GM12878 (cell line): ENCODE data around the gene CLK1. TPM values are rescaled to one million over a fixed set of nuclear protein-coding genes. Genes with fewer than 3 reads are reported as not detected.
A peak's percentile ranks its signal among the peaks of the same experiment; 100 is the strongest.

Source experiments
- ASH2L ChIP-seq: fragments of 300-600, 200-600 bp; sonication (generic); IDR thresholded peaks from 2 replicates; pipeline ENCODE4 v1.6.1; 2017; ENCODE audit warnings: low read depth, mild to moderate bottlenecking, borderline replicate concordance
- CHD4 ChIP-seq: fragments of 200-600 bp; sonication (generic); IDR thresholded peaks from 2 replicates; pipeline ENCODE4 v1.6.1; 2016; ENCODE audit warnings: mild to moderate bottlenecking
- GATAD2B ChIP-seq: fragments of 450-650 bp; conservative IDR thresholded peaks from 2 replicates; pipeline ENCODE4 v1.6.1; 2017; ENCODE audit warnings: low read depth, mild to moderate bottlenecking, moderate library complexity
- LARP7 ChIP-seq: fragments of 450-650 bp; IDR thresholded peaks from 2 replicates; pipeline ENCODE4 v1.6.1; 2017; ENCODE audit warnings: mild to moderate bottlenecking
- NFIC ChIP-seq: IDR thresholded peaks from 2 replicates; pipeline ENCODE4 v1.6.1; 2012; ENCODE audit warnings: low read depth, mild to moderate bottlenecking, inconsistent platforms, low read length, moderate library complexity
- NFXL1 ChIP-seq: fragments of 450-650 bp; IDR thresholded peaks from 2 replicates; pipeline ENCODE4 v1.6.1; 2017; ENCODE audit warnings: antibody characterized with exemption, mild to moderate bottlenecking, borderline replicate concordance
- POLR2AphosphoS2 ChIP-seq: IDR thresholded peaks from 2 replicates; pipeline ENCODE4 v1.6.1; 2011; ENCODE audit warnings: low read depth, mild to moderate bottlenecking, low read length, improper control_type of control experiment, moderate library complexity
- RCOR1 ChIP-seq: conservative IDR thresholded peaks from 2 replicates; pipeline ENCODE4 v1.6.1; 2012; ENCODE audit warnings: low read depth, low read length, improper control_type of control experiment
- RFX5 ChIP-seq: IDR thresholded peaks from 2 replicates; pipeline ENCODE4 v1.6.1; 2011; ENCODE audit warnings: low read depth, low read length, improper control_type of control experiment
- SIN3A ChIP-seq: IDR thresholded peaks from 2 replicates; pipeline ENCODE4 v1.6.1; 2012; ENCODE audit warnings: low read depth, low read length, improper control_type of control experiment
- SIX5 ChIP-seq: IDR thresholded peaks from 2 replicates; pipeline ENCODE4 v1.6.1; 2011; ENCODE audit warnings: mild to moderate bottlenecking, low read depth, low read length, moderate library complexity; ENCODE audit not compliant: severe bottlenecking
- SPI1 ChIP-seq: IDR thresholded peaks from 2 replicates; pipeline ENCODE4 v1.6.1; 2011; ENCODE audit warnings: low read depth, mild to moderate bottlenecking, low read length, moderate library complexity, borderline replicate concordance; ENCODE audit not compliant: insufficient read depth
- SRF ChIP-seq, 2 experiments: IDR thresholded peaks; 2 replicates each; pipeline ENCODE4 v1.6.1; 2011; ENCODE audit warnings: low read depth in 2 of 2, low read length in 2 of 2, mild to moderate bottlenecking in 1 of 2, moderate library complexity in 1 of 2
- STAT3 ChIP-seq: IDR thresholded peaks from 2 replicates; pipeline ENCODE4 v1.6.1; 2011; ENCODE audit warnings: low read depth, low read length, improper control_type of control experiment
- TCF12 ChIP-seq: IDR thresholded peaks from 2 replicates; pipeline ENCODE4 v1.6.1; 2011; ENCODE audit warnings: low read depth, mild to moderate bottlenecking, low read length
- TCF7 ChIP-seq: IDR thresholded peaks from 2 replicates; pipeline ENCODE4 v1.6.1; 2014; ENCODE audit warnings: antibody characterized with exemption, borderline replicate concordance
- ZNF24 ChIP-seq: fragments of 450-650 bp; IDR thresholded peaks from 2 replicates; pipeline ENCODE4 v1.6.1; 2017; ENCODE audit warnings: antibody characterized with exemption, mild to moderate bottlenecking
- ZSCAN29 ChIP-seq: fragments of 450-650 bp; IDR thresholded peaks from 2 replicates; pipeline ENCODE4 v1.6.1; 2017; ENCODE audit warnings: mild to moderate bottlenecking, moderate library complexity
- polyA plus RNA-seq, 11 experiments: library from polyadenylated mRNA; depleted of rRNA in 4 of 11; unstranded in 6 of 11; stranded (reverse) in 5 of 11; fragments of >200 nt; fragmentation: Nextera tagmentation in 4 of 11; fragmentation: Illumina TruSeq in 1 of 11; extraction: Ambion mirVana in 4 of 11; extraction: Trizol in 1 of 11; gene quantifications; 1 replicate in 1 of 11; 2 replicates in 10 of 11; pipeline versions ENCODE4 v1.2.1 to v1.2.3, GENCODE V29; 2011 to 2016; ENCODE audit warnings: inconsistent platforms in 2 of 11, missing spikeins in 2 of 11, low read depth in 1 of 11
- total RNA-seq, 4 experiments: library from RNA; depleted of rRNA in 3 of 4; stranded (reverse); fragments of >200 nt in 3 of 4; fragmentation: Illumina TruSeq in 1 of 4; extraction: Trizol in 1 of 4; gene quantifications; 2 replicates each; pipeline versions ENCODE4 v1.2.1 to v1.2.3, GENCODE V29; 2013 to 2021
- TF ChIP-seq, protein P1 (sequence below), 3 experiments: IDR thresholded peaks in 2 of 3; conservative IDR thresholded peaks in 1 of 3; 2 replicates each; pipeline ENCODE4 v1.5.1; 2011; ENCODE audit warnings: low read depth in 3 of 3, low read length in 3 of 3, mild to moderate bottlenecking in 3 of 3, control low read depth in 2 of 3, moderate library complexity in 2 of 3, inconsistent platforms in 1 of 3, mixed read lengths in 1 of 3; ENCODE audit not compliant: control insufficient read depth in 2 of 3, insufficient read depth in 1 of 3; ENCODE audit errors: extremely low read depth in 1 of 3
- TF ChIP-seq, protein P2 (sequence below): fragments of 450-650 bp; IDR thresholded peaks from 2 replicates; pipeline ENCODE4 v1.6.1; 2016; ENCODE audit warnings: mild to moderate bottlenecking, moderate library complexity, borderline replicate concordance
- TF ChIP-seq, protein P3 (sequence below): IDR thresholded peaks from 2 replicates; pipeline ENCODE4 v1.6.1; 2011; ENCODE audit warnings: low read depth, mild to moderate bottlenecking, low read length, moderate library complexity, borderline replicate concordance; ENCODE audit errors: extremely low read depth
- TF ChIP-seq, protein P4 (sequence below): IDR thresholded peaks from 2 replicates; pipeline ENCODE4 v1.6.1; 2011; ENCODE audit warnings: low read depth, low read length, improper control_type of control experiment, borderline replicate concordance

CLK1 gene
- total and polyA plus RNA-seq, 10 of the 15 experiments (the other 5 are each of a cell fraction or from before 2014, with no cell fraction given): 61.2 to 221 (median 80.1) TPM

DNA sequence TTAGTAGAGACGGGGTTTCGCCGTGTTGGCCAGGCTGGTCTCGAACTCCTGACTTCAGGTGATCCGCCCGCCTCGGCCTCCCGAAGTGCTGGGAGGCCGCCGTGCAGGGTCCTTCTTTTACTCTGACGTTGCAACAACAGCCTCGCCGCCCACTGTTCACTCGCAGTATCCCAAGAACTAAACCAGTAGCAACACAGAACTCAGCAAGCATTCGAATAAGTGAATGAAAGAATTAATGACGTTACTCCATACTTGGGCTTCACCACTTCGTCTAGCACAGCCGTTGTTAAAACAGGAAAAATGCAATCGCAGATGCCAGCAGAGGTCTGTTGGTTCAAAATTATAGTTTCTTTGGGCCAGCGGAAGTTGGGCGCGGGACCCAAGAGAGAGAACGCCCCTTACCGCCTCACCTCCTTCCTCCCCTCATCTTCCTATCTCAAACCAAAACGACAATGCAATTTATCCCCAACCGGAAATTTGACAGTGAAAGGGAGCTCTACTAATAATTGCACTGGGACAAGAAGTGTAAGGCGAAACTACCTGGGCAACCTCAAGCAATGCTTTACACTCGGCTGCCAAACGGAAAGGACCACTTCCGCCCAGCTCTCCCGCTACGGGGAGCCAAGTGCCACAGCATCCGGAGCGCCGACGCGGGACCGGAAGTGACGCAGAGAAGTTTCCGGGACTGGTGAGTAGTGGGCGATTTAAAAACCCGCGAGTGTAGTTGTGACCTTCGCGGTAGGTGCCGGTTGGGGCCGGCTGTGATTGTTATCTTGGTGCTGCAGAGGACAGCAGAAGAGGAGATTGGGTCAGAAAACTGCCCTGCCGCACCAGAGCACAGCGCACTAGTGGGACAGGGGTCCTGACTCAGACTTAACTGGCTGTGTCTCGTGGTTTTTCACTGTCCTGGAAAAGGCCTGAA lies 24.5 kb upstream of the CLK1 start, which contains the start of the genes NIF3L1 and PPIL3 (continued):
- TF ChIP-seq, protein P1, sequence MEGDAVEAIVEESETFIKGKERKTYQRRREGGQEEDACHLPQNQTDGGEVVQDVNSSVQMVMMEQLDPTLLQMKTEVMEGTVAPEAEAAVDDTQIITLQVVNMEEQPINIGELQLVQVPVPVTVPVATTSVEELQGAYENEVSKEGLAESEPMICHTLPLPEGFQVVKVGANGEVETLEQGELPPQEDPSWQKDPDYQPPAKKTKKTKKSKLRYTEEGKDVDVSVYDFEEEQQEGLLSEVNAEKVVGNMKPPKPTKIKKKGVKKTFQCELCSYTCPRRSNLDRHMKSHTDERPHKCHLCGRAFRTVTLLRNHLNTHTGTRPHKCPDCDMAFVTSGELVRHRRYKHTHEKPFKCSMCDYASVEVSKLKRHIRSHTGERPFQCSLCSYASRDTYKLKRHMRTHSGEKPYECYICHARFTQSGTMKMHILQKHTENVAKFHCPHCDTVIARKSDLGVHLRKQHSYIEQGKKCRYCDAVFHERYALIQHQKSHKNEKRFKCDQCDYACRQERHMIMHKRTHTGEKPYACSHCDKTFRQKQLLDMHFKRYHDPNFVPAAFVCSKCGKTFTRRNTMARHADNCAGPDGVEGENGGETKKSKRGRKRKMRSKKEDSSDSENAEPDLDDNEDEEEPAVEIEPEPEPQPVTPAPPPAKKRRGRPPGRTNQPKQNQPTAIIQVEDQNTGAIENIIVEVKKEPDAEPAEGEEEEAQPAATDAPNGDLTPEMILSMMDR (IDR thresholded peaks at IDR 0.05 in 2 of 3, conservative IDR thresholded peaks at IDR 0.05 in 1 of 3; ENCODE audit: control insufficient read depth in 2 of 3, extremely low read depth in 1 of 3, insufficient read depth in 1 of 3, low read depth in 3 of 3, low read length in 3 of 3): no peak
- TF ChIP-seq POLR2AphosphoS2: peak; percentile 62; the same call in 1 of the 2 replicates
- 0 out of 2 replicates have a peak, but pooled peaks have one; percentile 24 for TF ChIP-seq GATAD2B
- TF ChIP-seq ZNF24: peak; percentile 95
- TF ChIP-seq, protein P2, sequence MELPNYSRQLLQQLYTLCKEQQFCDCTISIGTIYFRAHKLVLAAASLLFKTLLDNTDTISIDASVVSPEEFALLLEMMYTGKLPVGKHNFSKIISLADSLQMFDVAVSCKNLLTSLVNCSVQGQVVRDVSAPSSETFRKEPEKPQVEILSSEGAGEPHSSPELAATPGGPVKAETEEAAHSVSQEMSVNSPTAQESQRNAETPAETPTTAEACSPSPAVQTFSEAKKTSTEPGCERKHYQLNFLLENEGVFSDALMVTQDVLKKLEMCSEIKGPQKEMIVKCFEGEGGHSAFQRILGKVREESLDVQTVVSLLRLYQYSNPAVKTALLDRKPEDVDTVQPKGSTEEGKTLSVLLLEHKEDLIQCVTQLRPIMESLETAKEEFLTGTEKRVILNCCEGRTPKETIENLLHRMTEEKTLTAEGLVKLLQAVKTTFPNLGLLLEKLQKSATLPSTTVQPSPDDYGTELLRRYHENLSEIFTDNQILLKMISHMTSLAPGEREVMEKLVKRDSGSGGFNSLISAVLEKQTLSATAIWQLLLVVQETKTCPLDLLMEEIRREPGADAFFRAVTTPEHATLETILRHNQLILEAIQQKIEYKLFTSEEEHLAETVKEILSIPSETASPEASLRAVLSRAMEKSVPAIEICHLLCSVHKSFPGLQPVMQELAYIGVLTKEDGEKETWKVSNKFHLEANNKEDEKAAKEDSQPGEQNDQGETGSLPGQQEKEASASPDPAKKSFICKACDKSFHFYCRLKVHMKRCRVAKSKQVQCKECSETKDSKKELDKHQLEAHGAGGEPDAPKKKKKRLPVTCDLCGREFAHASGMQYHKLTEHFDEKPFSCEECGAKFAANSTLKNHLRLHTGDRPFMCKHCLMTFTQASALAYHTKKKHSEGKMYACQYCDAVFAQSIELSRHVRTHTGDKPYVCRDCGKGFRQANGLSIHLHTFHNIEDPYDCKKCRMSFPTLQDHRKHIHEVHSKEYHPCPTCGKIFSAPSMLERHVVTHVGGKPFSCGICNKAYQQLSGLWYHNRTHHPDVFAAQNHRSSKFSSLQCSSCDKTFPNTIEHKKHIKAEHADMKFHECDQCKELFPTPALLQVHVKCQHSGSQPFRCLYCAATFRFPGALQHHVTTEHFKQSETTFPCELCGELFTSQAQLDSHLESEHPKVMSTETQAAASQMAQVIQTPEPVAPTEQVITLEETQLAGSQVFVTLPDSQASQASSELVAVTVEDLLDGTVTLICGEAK: peak; percentile 100
- TF ChIP-seq RCOR1: no peak; the same call in 1 of the 2 replicates
- TF ChIP-seq NFIC: peak; percentile 61
- TF ChIP-seq, protein P3, sequence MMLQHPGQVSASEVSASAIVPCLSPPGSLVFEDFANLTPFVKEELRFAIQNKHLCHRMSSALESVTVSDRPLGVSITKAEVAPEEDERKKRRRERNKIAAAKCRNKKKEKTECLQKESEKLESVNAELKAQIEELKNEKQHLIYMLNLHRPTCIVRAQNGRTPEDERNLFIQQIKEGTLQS: no peak
- TF ChIP-seq TCF12: peak; percentile 75; the same call in 1 of the 2 replicates
- no peak for TF ChIP-seq CHD4
- TF ChIP-seq, protein P4, sequence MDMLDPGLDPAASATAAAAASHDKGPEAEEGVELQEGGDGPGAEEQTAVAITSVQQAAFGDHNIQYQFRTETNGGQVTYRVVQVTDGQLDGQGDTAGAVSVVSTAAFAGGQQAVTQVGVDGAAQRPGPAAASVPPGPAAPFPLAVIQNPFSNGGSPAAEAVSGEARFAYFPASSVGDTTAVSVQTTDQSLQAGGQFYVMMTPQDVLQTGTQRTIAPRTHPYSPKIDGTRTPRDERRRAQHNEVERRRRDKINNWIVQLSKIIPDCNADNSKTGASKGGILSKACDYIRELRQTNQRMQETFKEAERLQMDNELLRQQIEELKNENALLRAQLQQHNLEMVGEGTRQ: no peak
- peak; percentile 48; the same call in 1 of the 2 replicates for TF ChIP-seq SPI1
- peak; percentile 50; the same call in 1 of the 2 replicates for TF ChIP-seq RFX5
- peak in 1 of 2 experiments; percentile 68; a peak in 2 of 4 replicates for TF ChIP-seq SRF (IDR thresholded peaks at IDR 0.05; ENCODE audit: low read depth in 2 of 2, low read length in 2 of 2)
- no peak for TF ChIP-seq STAT3
- peak; percentile 59 for TF ChIP-seq SIX5
- no peak for TF ChIP-seq NFXL1
- 0 out of 2 replicates have a peak, but pooled peaks have one; percentile 51 for TF ChIP-seq ASH2L
- peak; percentile 97 for TF ChIP-seq SIN3A
- peak; percentile 78; the same call in 1 of the 2 replicates for TF ChIP-seq TCF7
- TF ChIP-seq ZSCAN29: peak; percentile 78
- TF ChIP-seq LARP7: peak; percentile 44
